DMS79 (cell line): ENCODE measurements around the gene HOXB3.

Experiments
- DNase-seq: peaks from one replicate; lab custom pipeline; 2025; lab: John Stamatoyannopoulos, UW

HOXB3 gene

GRCh38 chr17:48586355-48587258, 3.4 kb downstream of the HOXB3 start:
- no peak for DNase-seq

- DNase-seq, result no peak
These were observed 5.8 kb downstream of the HOXB3 start for GRCh38 chr17:48584223-48584741.

GRCh38 chr17:48583708-48584222, 6.3 kb downstream of the HOXB3 start:
- DNase-seq, result no peak

- no peak for DNase-seq
These were observed 7.3 kb downstream of the HOXB3 start for GRCh38 chr17:48582750-48583069.

- DNase-seq, result no peak
These were observed 10.1 kb downstream of the HOXB3 start for GRCh38 chr17:48579760-48580554.

GRCh38 chr17:48579471-48579759, 10.6 kb downstream of the HOXB3 start:
- DNase-seq, result no peak

DNA sequence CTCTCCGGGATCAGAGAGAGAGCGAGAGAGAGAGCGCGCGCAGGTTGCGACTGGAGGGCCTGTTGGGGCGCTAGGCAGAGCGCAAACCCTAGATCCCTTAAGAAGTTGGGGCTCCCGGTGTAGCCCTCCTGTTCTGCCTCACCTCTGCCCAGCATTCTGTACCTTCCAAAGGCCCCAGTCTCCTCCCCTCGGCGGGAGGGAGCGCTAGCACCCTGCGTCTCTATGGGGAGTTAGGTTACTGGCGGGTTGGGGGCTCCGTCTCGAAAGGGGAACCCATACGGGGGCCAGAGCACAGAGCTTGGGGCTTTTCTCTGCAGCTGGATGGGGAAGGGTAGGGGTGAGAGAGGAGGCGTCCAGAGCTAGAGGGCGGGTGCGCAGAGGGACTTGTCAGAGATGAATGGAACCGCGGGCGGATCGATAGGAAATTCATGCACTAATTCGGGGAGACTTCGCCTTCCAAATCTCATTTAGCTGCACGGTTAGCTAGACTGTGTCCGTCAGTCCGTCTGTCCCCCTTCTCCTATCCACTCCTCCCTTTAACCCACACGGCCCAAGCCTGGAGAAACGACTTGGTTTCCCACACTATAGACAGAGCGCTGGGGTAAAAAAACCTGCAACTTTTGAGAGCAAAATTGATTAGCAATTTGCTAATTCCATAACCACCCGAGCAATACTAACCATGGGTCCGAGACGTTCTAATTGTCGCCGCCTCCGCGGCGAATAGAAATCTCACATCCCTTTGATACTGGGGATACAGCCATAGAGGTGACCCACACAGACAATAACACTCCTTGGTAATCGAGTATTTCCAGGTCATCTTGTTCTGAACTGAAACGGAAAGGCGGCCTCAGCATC, 11.2 kb downstream of the HOXB3 start:
- DNase-seq, result no peak

DNA sequence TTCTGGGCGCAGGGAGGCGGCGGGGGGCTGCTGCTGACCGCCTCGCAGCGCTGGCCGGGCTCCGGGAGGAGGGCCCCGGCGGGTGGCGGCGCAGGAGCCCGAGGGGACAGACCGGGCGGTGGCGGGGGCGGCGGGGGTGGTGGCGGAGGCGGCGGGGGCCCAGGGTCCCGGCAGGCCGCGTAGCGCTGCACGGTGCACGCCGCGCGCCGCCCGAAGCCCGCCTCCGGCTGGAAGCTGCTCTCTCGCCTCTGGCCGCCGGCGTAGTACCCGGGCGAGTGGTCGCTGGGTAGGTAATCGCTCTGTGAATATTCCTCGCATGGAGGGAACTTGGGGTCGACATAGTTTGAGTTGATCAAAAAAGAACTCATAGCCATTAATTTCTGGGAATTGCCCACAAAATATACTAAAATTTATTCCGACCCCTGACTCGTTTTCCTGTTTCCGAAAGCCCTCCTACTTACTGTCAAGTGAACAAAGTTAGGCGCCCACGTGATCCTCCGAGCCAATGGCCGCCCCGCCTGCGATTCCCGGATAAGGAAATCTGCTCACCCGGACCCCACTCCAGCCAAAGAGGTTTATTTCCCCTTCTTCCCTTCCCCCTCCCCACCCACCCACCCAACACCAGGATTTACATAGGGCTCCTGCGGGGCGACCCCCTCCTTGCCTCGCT, 12.0 kb downstream of the HOXB3 start, which contains the start of gene HOXB4:
HOXB4 (minus strand) TSS at position 405 of the 670 bp plus-strand sequence; CDS start at position 374, 31 bp downstream.
- no peak for DNase-seq

GRCh38 chr17:48577330-48577945, 12.6 kb downstream of the HOXB3 start:
- DNase-seq, result no peak

DNA sequence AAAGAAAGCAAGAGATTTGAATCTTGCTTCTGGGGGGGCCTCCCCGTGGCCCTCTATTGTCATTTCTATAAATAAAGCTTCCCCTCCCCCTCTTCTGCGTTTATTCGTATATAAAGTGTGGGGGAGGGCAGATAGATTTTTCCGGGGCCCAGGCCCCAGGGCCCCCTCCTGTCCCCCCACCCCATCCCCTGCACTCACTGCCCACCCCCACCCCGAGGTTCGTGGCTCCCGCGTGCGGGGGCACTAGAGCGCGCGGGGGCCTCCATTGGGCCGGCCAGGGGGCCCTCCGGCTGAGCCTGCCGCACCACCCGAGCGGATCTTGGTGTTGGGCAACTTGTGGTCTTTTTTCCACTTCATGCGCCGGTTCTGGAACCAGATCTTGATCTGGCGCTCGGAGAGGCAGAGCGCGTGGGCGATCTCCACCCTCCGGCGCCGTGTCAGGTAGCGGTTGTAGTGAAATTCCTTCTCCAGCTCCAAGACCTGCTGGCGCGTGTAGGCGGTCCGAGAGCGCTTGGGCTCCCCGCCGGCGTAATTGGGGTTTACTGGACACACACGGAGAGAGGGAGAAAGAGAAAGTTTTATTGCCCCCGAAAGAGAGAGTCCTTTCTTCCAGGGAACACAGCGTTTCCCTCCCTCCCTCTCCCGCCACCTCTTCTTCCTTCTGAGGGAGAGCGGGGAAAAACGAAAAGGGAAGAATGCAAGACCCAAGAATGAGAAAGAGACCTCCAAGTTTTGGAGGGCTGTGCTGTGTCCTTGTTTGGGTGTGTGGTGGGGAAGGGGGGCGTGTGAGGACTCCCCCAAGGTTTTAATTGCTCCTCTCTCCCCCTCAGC, 13.3 kb downstream of the HOXB3 start:
- DNase-seq, result no peak

DNA sequence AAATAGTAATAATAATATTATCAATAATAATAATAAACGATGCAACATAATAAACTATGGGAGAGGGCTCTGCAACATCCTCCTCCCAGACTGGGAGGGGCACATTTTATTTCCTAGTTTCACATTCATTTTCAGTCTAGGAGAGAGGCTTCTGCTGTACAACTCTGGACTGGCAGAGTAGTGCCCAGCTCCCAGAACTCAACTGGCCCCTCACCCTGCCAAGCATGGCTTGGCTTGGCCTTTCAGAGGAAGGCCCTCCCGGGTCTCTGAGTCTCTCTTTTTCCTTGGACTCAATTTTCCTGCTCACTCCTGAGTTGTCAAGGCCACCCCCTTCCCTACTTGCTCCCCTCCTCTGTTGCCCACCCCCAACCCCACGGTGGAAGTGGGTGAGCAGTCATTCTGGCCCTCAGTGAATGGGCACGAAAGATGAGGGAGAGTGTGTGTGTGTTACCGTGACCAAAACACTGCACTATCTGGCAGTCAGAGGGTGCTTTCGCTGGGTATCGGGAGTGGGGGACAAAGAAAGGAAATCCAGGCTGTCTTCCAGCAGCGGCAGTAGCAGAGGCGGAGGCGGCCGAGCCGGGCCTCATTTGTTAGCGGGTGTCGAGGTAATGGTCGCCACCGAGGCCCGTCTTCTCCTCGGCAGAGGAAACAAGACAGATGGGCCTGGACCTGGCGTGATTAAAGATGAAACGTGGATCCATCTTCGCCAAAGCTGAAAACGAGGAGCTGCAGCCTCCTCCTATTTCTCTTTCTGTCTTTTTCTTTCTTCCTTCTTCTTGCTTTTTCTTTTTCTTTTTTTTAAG, 14.2 kb downstream of the HOXB3 start:
- DNase-seq, result no peak

DNA sequence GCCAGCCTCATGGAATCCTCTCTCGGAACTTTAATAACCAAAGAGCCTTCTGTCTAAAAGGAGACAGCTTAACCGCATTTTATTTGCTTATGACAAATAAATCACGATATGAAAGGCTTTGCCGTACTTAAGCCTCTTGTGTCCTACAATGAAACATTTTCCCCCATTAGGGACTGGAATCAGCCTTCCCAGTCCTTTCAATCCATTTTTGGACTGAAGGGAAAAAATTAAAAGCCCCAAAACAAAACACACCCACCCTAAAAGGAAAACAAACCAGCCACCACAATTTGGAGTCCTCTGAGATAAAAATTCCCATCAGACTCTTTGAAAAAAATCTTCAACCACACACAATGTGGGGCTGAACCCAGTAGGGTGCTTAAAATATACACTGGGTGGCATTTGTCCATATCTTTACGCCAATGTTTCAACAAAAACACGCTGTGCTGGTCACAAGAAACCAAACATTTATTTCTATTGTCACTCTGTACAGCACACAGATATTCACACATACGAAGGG, 14.9 kb downstream of the HOXB3 start:
- peak; percentile 63 for DNase-seq

DNA sequence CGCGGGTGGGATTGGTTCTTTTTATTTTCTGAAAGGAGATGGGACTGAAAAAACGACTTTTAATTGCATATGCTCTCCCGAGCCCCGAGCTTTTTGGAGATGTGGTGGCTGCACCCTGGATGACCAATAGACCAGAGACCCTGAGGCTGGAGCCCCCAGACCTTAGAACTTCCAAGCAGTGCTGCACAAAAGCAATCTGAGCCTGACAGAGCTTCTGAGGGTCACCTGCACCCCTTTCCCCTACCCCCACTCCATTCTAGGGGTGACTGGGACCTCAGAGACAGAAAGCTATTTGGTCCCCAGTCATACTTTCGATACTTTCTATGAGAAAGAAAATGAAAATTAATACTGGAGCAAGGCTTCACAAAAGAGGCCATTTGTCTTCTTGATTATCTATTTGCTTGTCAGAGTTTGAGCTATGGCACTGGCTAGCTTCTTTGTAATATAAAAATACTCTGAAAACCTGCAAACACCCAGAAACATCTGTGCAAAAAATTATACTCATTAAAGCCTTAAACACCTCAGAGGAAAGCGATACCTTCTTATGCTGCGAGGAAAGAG, 15.5 kb downstream of the HOXB3 start:
- DNase-seq, result no peak

DNA sequence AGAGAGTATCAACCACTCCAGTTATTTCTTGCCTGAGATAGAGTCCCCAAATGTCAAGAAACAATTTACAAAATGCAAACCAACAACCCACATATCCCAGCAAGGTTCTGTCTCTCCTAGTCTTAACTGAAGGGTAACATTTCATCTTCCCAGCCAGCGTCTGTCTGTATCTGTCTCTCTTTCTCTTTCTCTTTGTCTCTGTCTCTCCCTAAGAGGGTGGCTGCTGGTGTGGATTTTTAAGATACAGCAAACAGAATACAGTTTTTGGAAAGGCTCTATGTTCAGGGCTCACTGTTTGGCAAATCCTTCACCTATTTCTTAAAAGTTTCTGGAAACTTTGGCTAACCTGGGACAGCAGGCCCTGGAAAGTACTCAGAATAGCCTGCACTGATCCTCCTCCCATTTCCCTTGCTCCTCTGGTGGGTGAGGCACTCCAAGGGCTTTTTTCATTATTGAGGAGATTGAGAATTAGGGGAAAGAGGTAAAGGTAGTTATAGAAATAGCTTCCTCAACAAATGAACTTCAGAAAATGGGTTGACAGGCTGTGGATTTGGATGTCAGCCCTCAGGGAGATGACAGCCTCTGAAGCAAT, 18.1 kb downstream of the HOXB3 start:
- DNase-seq, result no peak

DNA sequence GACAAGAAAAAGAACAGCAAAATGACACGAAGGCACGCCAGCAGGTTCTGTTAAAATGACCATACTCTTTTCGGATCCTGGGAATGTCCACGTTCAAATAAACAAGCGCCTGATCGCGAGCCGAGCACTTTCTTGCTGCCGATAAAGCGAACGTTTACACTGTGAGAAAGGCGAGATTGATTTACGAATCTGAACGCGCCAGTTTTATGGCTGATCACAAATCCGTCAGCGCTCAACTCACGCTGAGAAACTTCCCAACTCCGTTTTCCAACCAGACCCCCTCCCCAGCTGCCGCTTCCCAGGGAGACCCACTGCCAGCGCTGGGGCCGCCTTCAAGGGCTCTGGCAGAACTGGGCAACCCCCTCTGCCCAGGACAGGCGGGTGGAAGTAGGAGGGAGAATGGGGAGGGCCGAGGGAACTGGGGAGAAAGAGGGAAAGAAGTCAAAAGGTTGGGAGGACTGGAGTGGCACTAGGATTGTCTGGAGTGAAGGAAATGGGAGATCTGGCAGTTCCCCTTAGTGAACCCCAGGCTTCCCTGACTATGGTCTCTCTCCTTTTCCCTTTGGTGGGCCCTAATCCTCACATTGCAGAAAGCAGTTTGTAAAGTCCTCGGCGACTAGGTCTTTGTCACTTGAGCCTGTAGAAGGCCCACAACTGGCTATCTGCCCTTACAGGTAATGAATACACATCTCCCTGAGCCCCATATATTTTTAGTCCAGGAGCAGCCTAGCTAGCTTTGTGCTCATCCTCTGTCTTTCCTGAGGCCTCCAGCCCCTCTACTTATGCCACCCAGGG, 18.8 kb downstream of the HOXB3 start:
- DNase-seq, result no peak

- no peak for DNase-seq
These were observed 19.6 kb downstream of the HOXB3 start for GRCh38 chr17:48570325-48571023.
